ENCODE data around the gene CACNA2D3.

- TF ChIP-seq, protein P1, sequence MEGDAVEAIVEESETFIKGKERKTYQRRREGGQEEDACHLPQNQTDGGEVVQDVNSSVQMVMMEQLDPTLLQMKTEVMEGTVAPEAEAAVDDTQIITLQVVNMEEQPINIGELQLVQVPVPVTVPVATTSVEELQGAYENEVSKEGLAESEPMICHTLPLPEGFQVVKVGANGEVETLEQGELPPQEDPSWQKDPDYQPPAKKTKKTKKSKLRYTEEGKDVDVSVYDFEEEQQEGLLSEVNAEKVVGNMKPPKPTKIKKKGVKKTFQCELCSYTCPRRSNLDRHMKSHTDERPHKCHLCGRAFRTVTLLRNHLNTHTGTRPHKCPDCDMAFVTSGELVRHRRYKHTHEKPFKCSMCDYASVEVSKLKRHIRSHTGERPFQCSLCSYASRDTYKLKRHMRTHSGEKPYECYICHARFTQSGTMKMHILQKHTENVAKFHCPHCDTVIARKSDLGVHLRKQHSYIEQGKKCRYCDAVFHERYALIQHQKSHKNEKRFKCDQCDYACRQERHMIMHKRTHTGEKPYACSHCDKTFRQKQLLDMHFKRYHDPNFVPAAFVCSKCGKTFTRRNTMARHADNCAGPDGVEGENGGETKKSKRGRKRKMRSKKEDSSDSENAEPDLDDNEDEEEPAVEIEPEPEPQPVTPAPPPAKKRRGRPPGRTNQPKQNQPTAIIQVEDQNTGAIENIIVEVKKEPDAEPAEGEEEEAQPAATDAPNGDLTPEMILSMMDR (IDR thresholded peaks at IDR 0.05): no peak
- TF ChIP-seq JUN (IDR thresholded peaks at IDR 0.05): no peak
- no peak for TF ChIP-seq POLR2A (IDR thresholded peaks at IDR 0.05; ENCODE audit: low read length)
- TF ChIP-seq ZC3H11A (IDR thresholded peaks at IDR 0.05): no peak
- TF ChIP-seq RNF2 (IDR thresholded peaks at IDR 0.05; ENCODE audit: borderline replicate concordance, low read depth): no peak
- TF ChIP-seq MAZ (IDR thresholded peaks at IDR 0.05; ENCODE audit: borderline replicate concordance, low read depth, low read length): no peak
- TF ChIP-seq EP300 (IDR thresholded peaks at IDR 0.05): no peak
- no peak for TF ChIP-seq MAFK (IDR thresholded peaks at IDR 0.05; ENCODE audit: partially characterized antibody)
- TF ChIP-seq FOSL2 (IDR thresholded peaks at IDR 0.05): no peak
- no peak for TF ChIP-seq FOSL2 (CRISPR knock-in tag; IDR thresholded peaks at IDR 0.05)
Measured at GRCh38 chr3:54985856-54986255, 863.5 kb downstream of the CACNA2D3 start.

Data from A549 (cell line).